GM21447 (cell line): ENCODE data around the gene PHKG2.

Source experiments
- ATAC-seq: cut with Tn5 transposase; IDR thresholded peaks from one replicate; pipeline ENCODE4 v1.9.1; 2021; ENCODE audit not compliant: unreplicated experiment

The PHKG2 gene

GRCh38 chr16:30755955-30756780 lies 7.9 kb downstream of the PHKG2 start:
- no peak for ATAC-seq

- ATAC-seq, result no peak
Observed at GRCh38 chr16:30756781-30757100, 8.5 kb downstream of the PHKG2 start.

GRCh38 chr16:30757316-30757715 lies 9.1 kb downstream of the PHKG2 start:
- ATAC-seq, result no peak

- ATAC-seq, result no peak
Observed at GRCh38 chr16:30758988-30759491, 10.8 kb downstream of the PHKG2 start.

- ATAC-seq, result no peak
Observed at GRCh38 chr16:30760001-30760559, 11.9 kb downstream of the PHKG2 start.

GRCh38 chr16:30760577-30761426 lies 12.6 kb downstream of the PHKG2 start:
- ATAC-seq, result no peak

GRCh38 chr16:30761427-30761927 lies 13.3 kb downstream of the PHKG2 start:
- ATAC-seq, result no peak

- ATAC-seq, result peak; percentile 87
Observed at GRCh38 chr16:30761928-30762902, 14.0 kb downstream of the PHKG2 start, which contains the start of the genes CFAP119 and RNF40. Gene CFAP119, minus strand, starts transcription at chr16:30762062. Its CDS starts 314 bp downstream, at chr16:30761748. Gene RNF40, plus strand, starts transcription at chr16:30762322. Its CDS starts 224 bp downstream, at chr16:30762546.

GRCh38 chr16:30762991-30763725 lies 14.9 kb downstream of the PHKG2 start:
- ATAC-seq, result no peak

GRCh38 chr16:30764086-30764485 lies 15.9 kb downstream of the PHKG2 start:
- ATAC-seq, result no peak

GRCh38 chr16:30764816-30765465 lies 16.7 kb downstream of the PHKG2 start:
- no peak for ATAC-seq

GRCh38 chr16:30766206-30766932 lies 18.1 kb downstream of the PHKG2 start:
- ATAC-seq, result no peak

GRCh38 chr16:30766933-30767284 lies 18.7 kb downstream of the PHKG2 start:
- ATAC-seq, result no peak

GRCh38 chr16:30767767-30768465 lies 19.7 kb downstream of the PHKG2 start:
- ATAC-seq, result no peak

- ATAC-seq, result no peak
Observed at GRCh38 chr16:30768583-30769181, 20.5 kb downstream of the PHKG2 start.

- no peak for ATAC-seq
Observed at GRCh38 chr16:30769379-30770089, 21.3 kb downstream of the PHKG2 start.

GRCh38 chr16:30771726-30772125 lies 23.5 kb downstream of the PHKG2 start:
- ATAC-seq, result no peak
